GM21529 (cell line): ENCODE measurements around the gene KCNAB3.

Experiments used
- ATAC-seq: cut with Tn5 transposase; IDR thresholded peaks from one replicate; pipeline ENCODE4 v1.9.1; 2021; ENCODE audit not compliant: unreplicated experiment

Gene KCNAB3

GRCh38 chr17:7903154-7904103 is 26.2 kb downstream of the KCNAB3 start:
- no peak for ATAC-seq

- no peak for ATAC-seq
These were observed 31.9 kb downstream of the KCNAB3 start for GRCh38 chr17:7897773-7898172.

DNA sequence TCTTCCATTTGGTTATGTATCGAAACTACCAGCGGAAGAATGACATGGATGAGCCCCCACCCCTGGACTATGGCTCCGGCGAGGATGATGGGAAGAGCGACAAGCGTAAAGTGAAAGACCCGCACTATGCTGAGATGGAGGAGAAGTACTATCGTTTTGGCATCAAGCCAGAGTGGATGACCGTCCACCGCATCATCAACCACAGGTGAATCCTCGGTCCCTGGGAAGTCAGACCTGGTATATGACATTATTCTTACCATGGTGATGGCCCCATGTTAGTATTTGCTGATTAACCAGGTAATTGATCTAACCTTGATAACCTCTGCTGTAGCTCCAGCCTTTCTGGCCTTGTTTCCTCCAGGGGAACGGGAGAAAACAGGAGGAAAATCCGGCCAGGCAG is 32.6 kb downstream of the KCNAB3 start:
- ATAC-seq, result no peak

DNA sequence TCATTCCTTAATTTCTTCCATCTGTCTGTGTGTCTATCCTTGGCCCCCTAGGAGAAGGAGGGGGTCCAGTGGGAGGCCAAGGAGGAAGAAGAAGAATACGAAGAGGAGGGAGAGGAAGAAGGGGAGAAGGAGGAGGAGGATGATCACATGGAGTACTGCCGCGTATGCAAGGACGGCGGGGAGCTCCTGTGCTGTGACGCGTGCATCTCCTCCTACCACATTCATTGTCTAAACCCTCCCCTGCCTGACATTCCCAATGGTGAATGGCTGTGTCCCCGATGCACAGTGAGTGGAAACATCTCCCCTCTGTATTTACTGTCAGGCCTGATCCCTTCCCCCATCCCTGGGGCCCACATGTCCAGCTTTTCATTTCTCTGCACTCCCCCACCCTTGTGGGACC is 34.8 kb downstream of the KCNAB3 start:
- ATAC-seq, result no peak

DNA sequence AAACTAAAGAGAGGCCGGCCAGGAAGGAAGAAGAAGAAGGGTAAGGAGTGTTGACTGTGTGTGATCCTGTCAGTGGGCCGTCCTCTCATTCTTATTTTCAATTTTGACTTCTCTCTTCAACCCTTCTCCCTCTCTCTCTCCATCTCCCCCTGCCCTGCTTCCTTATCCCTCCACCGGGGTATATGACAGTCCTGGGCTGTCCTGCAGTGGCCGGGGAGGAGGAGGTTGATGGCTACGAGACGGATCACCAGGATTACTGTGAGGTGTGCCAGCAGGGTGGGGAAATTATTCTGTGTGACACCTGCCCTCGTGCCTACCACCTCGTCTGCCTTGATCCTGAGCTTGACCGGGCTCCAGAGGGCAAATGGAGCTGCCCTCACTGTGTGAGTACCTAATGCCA is 35.4 kb downstream of the KCNAB3 start:
- ATAC-seq, result no peak

DNA sequence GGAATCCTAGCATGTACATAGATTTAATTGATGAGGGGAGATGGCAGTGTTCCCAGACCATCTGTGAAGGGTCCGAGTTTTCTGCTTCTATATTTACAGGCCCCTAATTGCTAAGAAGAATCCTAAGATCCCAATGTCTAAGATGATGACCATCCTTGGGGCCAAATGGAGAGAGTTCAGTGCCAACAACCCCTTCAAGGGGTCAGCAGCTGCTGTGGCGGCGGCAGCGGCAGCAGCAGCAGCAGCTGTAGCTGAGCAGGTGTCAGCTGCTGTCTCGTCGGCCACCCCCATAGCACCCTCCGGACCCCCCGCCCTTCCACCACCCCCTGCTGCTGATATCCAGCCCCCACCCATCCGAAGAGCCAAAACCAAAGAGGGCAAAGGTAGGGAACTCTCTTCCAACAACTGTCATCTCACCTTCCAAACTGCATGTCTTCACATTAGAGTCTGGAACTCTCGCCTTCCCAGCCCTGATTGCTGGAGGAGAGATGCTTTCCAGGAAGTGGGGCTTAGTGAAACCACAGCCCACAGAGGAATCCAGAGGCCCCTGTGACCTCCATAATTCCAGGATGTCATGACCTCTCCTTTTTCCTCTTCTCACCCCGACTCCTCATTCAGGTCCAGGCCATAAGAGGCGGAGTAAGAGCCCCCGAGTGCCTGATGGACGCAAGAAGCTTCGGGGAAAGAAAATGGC is 36.3 kb downstream of the KCNAB3 start:
- no peak for ATAC-seq

GRCh38 chr17:7889166-7889955 is 40.3 kb downstream of the KCNAB3 start:
- ATAC-seq, result no peak

DNA sequence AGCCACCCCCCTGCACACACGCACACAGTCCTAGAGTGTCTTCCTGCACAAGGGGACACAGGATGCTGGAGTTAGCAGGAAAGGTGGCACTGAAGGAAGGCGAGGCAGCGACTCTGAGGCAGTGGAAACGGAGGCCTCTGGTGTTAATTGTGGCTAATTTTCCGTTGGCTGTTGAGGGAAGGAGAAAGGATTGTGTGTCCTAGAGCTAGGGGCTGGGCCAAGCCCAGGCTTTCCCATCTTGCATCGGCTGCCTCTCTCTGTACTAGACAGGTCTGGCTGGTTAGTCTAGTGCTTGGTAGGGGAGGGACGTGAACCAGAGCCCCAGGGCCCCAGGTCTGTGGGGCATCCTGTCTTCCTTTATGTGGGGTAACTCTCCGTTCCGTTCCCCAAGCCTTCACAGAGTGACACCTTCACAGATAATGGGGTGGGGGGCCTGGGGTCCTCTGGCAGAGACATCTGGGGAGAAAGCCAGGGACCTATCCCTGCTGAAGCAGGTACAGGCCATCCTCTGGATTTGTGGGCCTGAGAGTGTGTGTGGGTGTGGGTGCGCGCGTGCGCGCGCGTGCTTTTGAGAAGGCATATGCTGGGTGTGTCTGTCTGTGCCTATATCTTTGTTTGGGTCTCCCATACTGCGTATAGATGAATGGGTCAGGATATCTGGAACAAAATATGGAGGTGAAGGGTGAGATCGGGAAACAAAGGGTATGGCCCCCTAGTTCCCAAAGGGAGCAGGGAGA is 41.3 kb downstream of the KCNAB3 start, which contains the start of gene CHD3:
Gene CHD3 (plus strand): TSS at position 606 of the 737 bp plus-strand sequence. CDS start 212 bp downstream, outside the sequence.
- ATAC-seq, result no peak

- peak; percentile 53 for ATAC-seq
These were observed 42.0 kb downstream of the KCNAB3 start for GRCh38 chr17:7887482-7888183.

GRCh38 chr17:7887038-7887481 is 42.6 kb downstream of the KCNAB3 start:
- no peak for ATAC-seq

GRCh38 chr17:7886227-7887037 is 43.2 kb downstream of the KCNAB3 start:
- ATAC-seq, result no peak

DNA sequence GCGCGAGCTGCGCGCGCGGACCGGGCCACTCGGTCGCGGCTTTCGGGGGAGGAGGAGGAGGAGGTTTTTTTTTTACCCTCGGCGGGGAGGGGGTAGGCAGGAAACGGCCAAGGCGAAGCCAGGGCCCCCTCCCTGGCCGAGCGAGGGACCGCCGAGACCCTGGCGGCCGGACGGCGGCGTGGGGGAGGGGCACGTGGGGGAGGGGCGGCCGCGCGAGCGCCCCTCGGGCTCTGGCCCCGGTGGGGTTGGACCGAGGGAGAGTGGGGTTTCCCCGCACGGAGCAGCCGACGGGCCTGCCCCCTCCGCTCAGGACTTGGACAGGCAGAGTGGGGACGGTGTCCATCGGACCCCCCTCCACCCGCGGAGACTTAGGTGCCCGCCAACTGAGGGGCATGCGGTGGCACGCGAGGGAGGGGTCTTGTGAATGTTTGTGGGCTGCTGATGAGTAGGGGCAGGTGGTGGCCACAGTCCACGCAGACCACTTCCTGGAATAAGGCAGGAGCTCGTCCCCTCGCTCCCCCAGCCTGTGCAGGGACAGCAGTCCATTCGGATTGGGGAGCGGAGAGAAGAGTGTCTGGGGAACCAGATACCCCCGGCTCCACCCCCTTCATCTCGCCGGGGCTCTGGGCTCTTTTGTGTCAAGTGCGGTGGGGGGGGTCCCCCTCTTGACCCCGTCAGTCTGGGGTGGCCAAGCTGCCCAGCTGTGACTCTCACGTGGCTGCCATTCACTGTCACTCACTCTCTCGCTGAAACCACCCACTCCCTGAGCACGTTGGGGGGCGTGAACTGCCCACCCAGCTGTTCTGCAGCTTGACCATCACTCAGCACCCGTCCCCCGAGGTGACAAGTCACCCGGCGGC is 44.1 kb downstream of the KCNAB3 start:
- ATAC-seq, result peak; percentile 30

- ATAC-seq, result peak; percentile 4
These were observed 44.9 kb downstream of the KCNAB3 start for GRCh38 chr17:7884581-7885366.

- ATAC-seq, result no peak
These were observed 45.8 kb downstream of the KCNAB3 start for GRCh38 chr17:7883781-7884386.

DNA sequence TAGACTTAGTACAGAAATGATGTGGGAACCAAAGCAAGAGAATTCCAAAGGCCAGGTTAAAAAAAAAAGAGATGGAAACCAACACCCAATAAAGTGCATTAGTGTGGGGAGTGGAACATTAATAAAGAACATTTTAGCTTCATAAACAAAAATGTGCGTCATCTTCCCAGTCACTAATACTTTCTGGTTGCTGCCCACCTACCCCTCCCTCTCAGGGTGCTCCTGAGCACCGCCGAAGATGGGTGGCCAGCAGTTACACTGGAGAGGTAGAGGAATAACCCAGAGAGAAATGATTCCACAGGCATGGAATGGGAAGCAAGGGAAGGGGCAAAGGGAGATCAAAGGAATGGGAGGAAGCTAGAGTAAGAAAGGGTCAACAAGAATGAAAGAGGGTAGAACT is 47.0 kb downstream of the KCNAB3 start:
- ATAC-seq, result no peak

- ATAC-seq, result no peak
These were observed 47.6 kb downstream of the KCNAB3 start for GRCh38 chr17:7882068-7882467.
